AG04450 (cell line): ENCODE results near the gene HELZ. TPM values are rescaled to one million over a fixed set of nuclear protein-coding genes. Genes with fewer than 3 reads are reported as not detected.

ENCODE experiments used
- CTCF ChIA-PET: fragments of 300-600, 350-600 bp; formaldehyde crosslinking; extraction: SDS; loops from one replicate; lab custom pipeline; 2022; ENCODE audit warnings: antibody characterized with exemption, inconsistent platforms; lab: Charles Lee
- POLR2A ChIA-PET: fragments of 350-600 bp; formaldehyde crosslinking; extraction: SDS; loops from one replicate; lab custom pipeline; 2021; ENCODE audit warnings: antibody characterized with exemption, inconsistent platforms; lab: Yijun Ruan, JAX
- DNase-seq: peaks from one replicate; pipeline ENCODE4 v3.0.0-alpha.2; 2011; ENCODE audit warnings: low read depth, low spot score
- H3K27ac ChIP-seq: one replicate; pipeline ENCODE4 v1.5.1; 2012; ENCODE audit warnings: low read depth, low read length, control low read depth
- H3K27me3 ChIP-seq: one replicate; pipeline ENCODE4 v1.6.0; 2012; ENCODE audit warnings: low read length; ENCODE audit not compliant: control insufficient read depth, insufficient read depth
- H3K4me3 ChIP-seq: 2 replicates; pipeline ENCODE4 v1.5.1; 2011; ENCODE audit warnings: mild to moderate bottlenecking, low read depth, low read length, control low read depth
- H3K9me3 ChIP-seq: 2 replicates; pipeline ENCODE4 v1.5.1; 2012; ENCODE audit warnings: low read length; ENCODE audit not compliant: control insufficient read depth, insufficient read depth
- polyA plus RNA-seq: library from polyadenylated mRNA; depleted of rRNA; stranded (reverse); fragments of >200 nt; gene quantifications from 2 replicates; pipeline ENCODE4 v1.2.3, GENCODE V29; 2011
- TF ChIP-seq, protein P1 (sequence below): IDR thresholded peaks from 2 replicates; pipeline ENCODE4 v1.5.1; 2011; ENCODE audit warnings: low read depth, low read length, control low read depth, inconsistent platforms

Gene HELZ
- polyA plus RNA-seq, 1 experiment: 28.2 TPM

DNA sequence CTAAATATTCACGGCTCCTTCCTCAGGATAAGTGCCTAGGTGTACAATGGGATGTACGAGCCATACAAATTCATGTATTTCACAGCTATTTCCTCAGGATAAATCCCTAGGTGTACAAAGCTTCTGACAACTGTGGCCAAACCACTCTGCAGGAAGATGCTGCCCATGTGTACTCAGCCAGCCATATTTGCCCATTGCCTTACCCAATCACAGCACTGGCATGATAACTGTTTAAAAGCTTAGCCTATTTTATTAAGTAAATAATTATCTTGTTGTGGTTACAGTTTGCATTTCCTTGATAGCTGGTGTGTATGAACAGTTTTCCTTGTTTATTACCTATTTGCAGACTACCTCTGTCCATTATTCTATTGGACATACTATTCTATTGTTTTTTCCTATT lies 165.5 kb downstream of the HELZ start:
- POLR2A ChIA-PET: no interaction called here
- CTCF ChIA-PET: no interaction called here
- DNase-seq: no peak

DNA sequence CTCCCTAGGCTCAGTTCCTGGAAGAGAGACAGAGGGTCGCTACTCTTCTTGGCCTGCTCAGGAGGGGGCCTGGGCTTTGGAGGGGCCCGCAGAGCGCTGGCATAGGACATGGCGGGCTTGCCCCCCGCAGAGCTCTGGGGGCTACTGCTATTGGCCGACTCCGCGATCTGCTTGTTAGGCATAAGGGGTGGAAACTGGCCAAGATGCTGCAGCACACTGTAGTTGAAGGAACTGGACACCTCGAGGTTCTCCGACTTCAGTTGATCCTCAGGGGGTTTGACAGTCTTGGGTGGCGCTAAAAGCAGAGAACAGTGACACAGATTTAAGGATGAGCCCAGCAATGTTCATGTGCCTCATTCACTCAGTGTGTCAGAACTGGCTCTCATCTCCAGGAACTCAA lies 166.7 kb downstream of the HELZ start:
- CTCF ChIA-PET: no interaction called here

More for the DNA sequence above, 165.5 kb downstream of the HELZ start:
- no peak overlapping the region for H3K4me3 ChIP-seq
- TF ChIP-seq, protein P1, sequence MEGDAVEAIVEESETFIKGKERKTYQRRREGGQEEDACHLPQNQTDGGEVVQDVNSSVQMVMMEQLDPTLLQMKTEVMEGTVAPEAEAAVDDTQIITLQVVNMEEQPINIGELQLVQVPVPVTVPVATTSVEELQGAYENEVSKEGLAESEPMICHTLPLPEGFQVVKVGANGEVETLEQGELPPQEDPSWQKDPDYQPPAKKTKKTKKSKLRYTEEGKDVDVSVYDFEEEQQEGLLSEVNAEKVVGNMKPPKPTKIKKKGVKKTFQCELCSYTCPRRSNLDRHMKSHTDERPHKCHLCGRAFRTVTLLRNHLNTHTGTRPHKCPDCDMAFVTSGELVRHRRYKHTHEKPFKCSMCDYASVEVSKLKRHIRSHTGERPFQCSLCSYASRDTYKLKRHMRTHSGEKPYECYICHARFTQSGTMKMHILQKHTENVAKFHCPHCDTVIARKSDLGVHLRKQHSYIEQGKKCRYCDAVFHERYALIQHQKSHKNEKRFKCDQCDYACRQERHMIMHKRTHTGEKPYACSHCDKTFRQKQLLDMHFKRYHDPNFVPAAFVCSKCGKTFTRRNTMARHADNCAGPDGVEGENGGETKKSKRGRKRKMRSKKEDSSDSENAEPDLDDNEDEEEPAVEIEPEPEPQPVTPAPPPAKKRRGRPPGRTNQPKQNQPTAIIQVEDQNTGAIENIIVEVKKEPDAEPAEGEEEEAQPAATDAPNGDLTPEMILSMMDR: no peak
- no peaks in the 10 kb centered on the region for H3K27me3 ChIP-seq
- H3K9me3 ChIP-seq: no peaks in the 10 kb centered on the region
- H3K27ac ChIP-seq: no peak overlapping the region

DNA sequence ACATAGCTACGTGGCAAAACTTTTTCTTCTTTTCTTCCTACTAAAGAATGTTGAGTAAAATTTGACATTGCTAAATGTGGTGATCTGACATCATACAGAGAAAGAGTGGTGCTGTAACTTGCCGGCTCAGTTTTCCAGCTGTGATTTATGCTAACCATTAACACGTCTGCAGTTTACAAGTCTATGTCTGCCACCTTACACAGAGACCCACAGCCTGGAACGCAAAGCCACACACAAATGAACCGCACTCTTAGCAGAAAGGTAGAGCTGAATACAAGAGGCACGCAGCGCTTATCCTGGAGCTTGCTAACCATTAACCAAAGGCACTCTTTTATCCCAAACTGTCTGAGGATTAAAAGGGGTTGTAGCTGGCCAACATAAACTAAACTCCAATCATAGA lies 168.7 kb downstream of the HELZ start:
- no peak overlapping the region for H3K4me3 ChIP-seq
- CTCF ChIA-PET: no interaction called here
- H3K27ac ChIP-seq: no peak overlapping the region
- no peaks in the 10 kb centered on the region for H3K9me3 ChIP-seq
- DNase-seq: no peak
- TF ChIP-seq, protein P1: no peak
- POLR2A ChIA-PET: no interaction called here
- no peaks in the 10 kb centered on the region for H3K27me3 ChIP-seq

More for the DNA sequence above, 166.7 kb downstream of the HELZ start:
- TF ChIP-seq, protein P1: no peak
- Histone ChIP-seq H3K4me3 (no peak overlapping the region), H3K9me3 (no peaks in the 10 kb centered on the region), H3K27me3 (no peaks in the 10 kb centered on the region), H3K27ac (no peak overlapping the region)
- POLR2A ChIA-PET: no interaction called here
- no peak for DNase-seq

DNA sequence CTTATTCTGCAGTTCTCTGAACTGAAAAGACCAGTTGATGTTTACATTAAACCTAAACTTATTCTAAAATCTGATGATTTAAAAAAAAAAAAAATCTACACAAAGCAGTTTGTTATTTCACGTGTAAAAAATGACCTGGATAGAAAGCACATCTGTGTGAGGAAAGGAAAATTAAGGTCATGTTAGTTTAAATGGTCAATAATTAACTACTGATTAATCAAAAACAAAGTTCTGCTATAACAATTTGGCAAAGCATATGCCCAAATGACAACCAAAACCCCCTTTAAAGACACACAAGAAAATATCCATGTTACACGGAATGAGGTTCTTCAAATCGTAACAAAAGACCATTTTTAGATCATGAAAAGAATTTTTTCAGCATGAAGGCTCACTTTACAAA lies 170.2 kb downstream of the HELZ start:
- H3K9me3 ChIP-seq: no peaks in the 10 kb centered on the region
- no peak overlapping the region for H3K27ac ChIP-seq
- ChIA-PET CTCF (no interaction called here), POLR2A (no interaction called here)
- no peaks in the 10 kb centered on the region for H3K27me3 ChIP-seq
- no peak overlapping the region for H3K4me3 ChIP-seq
- no peak for DNase-seq
- TF ChIP-seq, protein P1: no peak

DNA sequence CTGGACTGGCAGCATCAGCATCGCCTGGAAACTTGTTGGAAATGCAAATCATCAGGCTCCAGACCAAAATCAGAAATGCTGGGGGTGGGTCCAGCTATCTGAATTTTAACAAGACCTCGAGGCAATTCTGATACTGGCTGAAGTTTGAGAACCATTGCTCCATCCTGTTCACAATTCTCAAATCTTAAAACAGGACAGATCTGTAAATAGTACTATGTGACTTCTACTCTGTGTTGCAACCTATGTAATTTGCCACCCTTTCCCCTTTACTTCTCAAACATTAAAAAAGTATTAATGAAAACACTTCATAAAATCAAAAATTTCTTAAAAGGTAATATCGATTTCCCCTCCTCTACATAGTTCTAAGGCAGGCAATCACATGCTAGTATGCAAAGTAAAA lies 172.1 kb downstream of the HELZ start:
- H3K9me3 ChIP-seq: no peaks in the 10 kb centered on the region
- CTCF ChIA-PET: no interaction called here
- H3K27ac ChIP-seq: no peak overlapping the region

More for the DNA sequence above, 172.1 kb downstream of the HELZ start:
- POLR2A ChIA-PET: no interaction called here
- no peak for DNase-seq
- Histone ChIP-seq H3K4me3 (no peak overlapping the region), H3K27me3 (no peaks in the 10 kb centered on the region)
- TF ChIP-seq, protein P1: no peak
